Measurements from ENCODE around the gene UPK3A. TPM values are rescaled to one million over a fixed set of nuclear protein-coding genes. Genes with fewer than 3 reads are reported as not detected.

UPK3A gene
- total and polyA plus RNA-seq, 2 of the 8 experiments (the other 6 are each of a cell fraction or from before 2014, with no cell fraction given): 0.35 to 1.7 TPM

GRCh38 chr22:45334068-45334467 lies 49.3 kb downstream of the UPK3A start (continued):
- TF ChIP-seq CHD7 (IDR thresholded peaks at IDR 0.05; ENCODE audit: insufficient replicate concordance, low read length) (no peak), BCL11A (IDR thresholded peaks at IDR 0.05; ENCODE audit: low read depth in 2 of 2, low read length in 2 of 2) (no peak)
